HepG2 (cell line): ENCODE data around the gene PRSS33. TPM values are rescaled to one million over a fixed set of nuclear protein-coding genes. Genes with fewer than 3 reads are reported as not detected.

Experiments used
- PCBP1 ChIP-seq: fragments of 200-400 bp; formaldehyde crosslinking; IDR thresholded peaks from 2 replicates; pipeline ENCODE4 v1.6.1; 2017; ENCODE audit warnings: mild to moderate bottlenecking, low read depth, low read length, borderline replicate concordance
- PRDM4 ChIP-seq: sonication (generic); formaldehyde crosslinking; IDR thresholded peaks from 2 replicates; pipeline ENCODE4 v1.9.0; 2021; ENCODE audit warnings: missing genetic modification reagents, borderline replicate concordance
- SNAI1 ChIP-seq: sonication (generic); formaldehyde crosslinking; IDR thresholded peaks from 2 replicates; pipeline ENCODE4 v1.5.0; 2020; ENCODE audit warnings: mild to moderate bottlenecking, missing genetic modification reagents, borderline replicate concordance
- THRA ChIP-seq: sonication (generic); formaldehyde crosslinking; IDR thresholded peaks from 2 replicates; pipeline ENCODE4 v1.4.0; 2020; ENCODE audit warnings: missing genetic modification reagents, borderline replicate concordance
- ZNF589 ChIP-seq: sonication (generic); formaldehyde crosslinking; conservative IDR thresholded peaks from 2 replicates; pipeline ENCODE4 v1.8.0; 2022; ENCODE audit warnings: mild to moderate bottlenecking, moderate library complexity, missing genetic modification reagents
- polyA plus RNA-seq, 8 experiments: library from polyadenylated mRNA; depleted of rRNA in 3 of 8; stranded (reverse) in 7 of 8; unstranded in 1 of 8; fragments of >200 nt; fragmentation: Illumina TruSeq in 4 of 8; extraction: Trizol in 4 of 8; gene quantifications; 2 replicates each; pipeline versions ENCODE4 v1.2.1 to v1.2.3, GENCODE V29; 2011 to 2016; ENCODE audit warnings: low read depth in 4 of 8, missing spikeins in 1 of 8, mixed read lengths in 1 of 8; ENCODE audit not compliant: insufficient read depth in 1 of 8
- total RNA-seq, 5 experiments: library from RNA; depleted of rRNA; stranded (reverse); fragments of >200 nt; fragmentation: Illumina TruSeq; extraction: Trizol; gene quantifications; 2 replicates each; pipeline ENCODE4 v1.2.3, GENCODE V29; 2016; ENCODE audit warnings: low read depth in 1 of 5

The PRSS33 gene
- total and polyA plus RNA-seq, 2 of the 13 experiments (the other 11 are each of a cell fraction or from before 2014, with no cell fraction given): not detected

- no peak for TF ChIP-seq PRDM4 (CRISPR knock-in tag)
- 0 out of 2 replicates have a peak, but pooled peaks have one; percentile 18 for TF ChIP-seq THRA
- TF ChIP-seq PCBP1: 0 out of 2 replicates have a peak, but pooled peaks have one; percentile 63
- TF ChIP-seq SNAI1 (CRISPR knock-in tag): no peak
- no peak for TF ChIP-seq ZNF589 (CRISPR knock-in tag)
These were observed 1.1 kb downstream of the PRSS33 start (continued) for GRCh38 chr16:2786061-2786825.
